Tibial nerve (tissue), 4 donors: ENCODE data around the gene ZNF202. TPM values are rescaled to one million over a fixed set of nuclear protein-coding genes. Genes with fewer than 3 reads are reported as not detected.

Experiments
- DNase-seq, 2 donors: peaks; one replicate each; pipeline ENCODE4 v3.0.0-alpha.2; 2019; ENCODE audit warnings: low spot score in 2 of 2
- H3K27ac ChIP-seq, 4 donors: fragments of 200-600 bp; sonication (generic) in 3 of 4; one replicate each; pipeline ENCODE4 v1.5.1; 2017 to 2019; ENCODE audit warnings: mild to moderate bottlenecking in 1 of 4
- H3K27me3 ChIP-seq, 2 donors: fragments of 200-600 bp; sonication (generic) in 1 of 2; one replicate each; pipeline versions ENCODE4 v1.5.1 to v1.6.0; 2017 to 2019
- H3K36me3 ChIP-seq, 3 donors: fragments of 200-600 bp; sonication (generic); one replicate each; pipeline ENCODE4 v1.5.1; 2018 to 2019
- H3K4me1 ChIP-seq, 4 donors: fragments of 200-600 bp; sonication (generic) in 3 of 4; one replicate each; pipeline ENCODE4 v1.5.1; 2017 to 2019
- H3K4me3 ChIP-seq, 4 donors: fragments of 200-600 bp; sonication (generic) in 3 of 4; one replicate each; pipeline ENCODE4 v1.5.1; 2017 to 2019; ENCODE audit warnings: mild to moderate bottlenecking in 1 of 4, moderate library complexity in 1 of 4
- H3K9me3 ChIP-seq, 4 donors: fragments of 200-600 bp; sonication (generic) in 3 of 4; one replicate each; pipeline ENCODE4 v1.5.1; 2017 to 2019
- EP300 ChIP-seq, 2 donors: sonication (generic); formaldehyde crosslinking; IDR thresholded peaks; one replicate each; pipeline ENCODE4 v1.6.1; 2017; ENCODE audit warnings: antibody characterized with exemption in 2 of 2, mild to moderate bottlenecking in 1 of 2
- POLR2A ChIP-seq, 2 donors: fragments of 450-650 bp; IDR thresholded peaks; one replicate each; pipeline ENCODE4 v1.6.1; 2017; ENCODE audit warnings: antibody characterized with exemption in 2 of 2, mild to moderate bottlenecking in 2 of 2, moderate library complexity in 2 of 2
- WGBS, 2 donors: methylation state at CpG; one replicate each; pipeline ENCODE4 v1.1.5; 2018; 5-methylcytosine and 5-hydroxymethylcytosine counted together
- total RNA-seq, 4 donors: library from RNA; depleted of rRNA; stranded (reverse); fragments of >200 nt; gene quantifications; one replicate each; pipeline ENCODE4 v1.1.0, GENCODE V29; 2016
- TF ChIP-seq, protein P1 (sequence below), 5 experiments: fragments of 200-600 bp in 3 of 5; fragments of 450-650 bp in 2 of 5; sonication (generic) in 3 of 5; IDR thresholded peaks; one replicate each; pipeline ENCODE4 v1.5.1; 2016 to 2019; ENCODE audit warnings: antibody characterized with exemption in 5 of 5, mild to moderate bottlenecking in 3 of 5, moderate library complexity in 2 of 5

Gene ZNF202
- total RNA-seq, 4 donors from 2014 or later = 5.9 to 13.2 (median 10.6) TPM

DNA sequence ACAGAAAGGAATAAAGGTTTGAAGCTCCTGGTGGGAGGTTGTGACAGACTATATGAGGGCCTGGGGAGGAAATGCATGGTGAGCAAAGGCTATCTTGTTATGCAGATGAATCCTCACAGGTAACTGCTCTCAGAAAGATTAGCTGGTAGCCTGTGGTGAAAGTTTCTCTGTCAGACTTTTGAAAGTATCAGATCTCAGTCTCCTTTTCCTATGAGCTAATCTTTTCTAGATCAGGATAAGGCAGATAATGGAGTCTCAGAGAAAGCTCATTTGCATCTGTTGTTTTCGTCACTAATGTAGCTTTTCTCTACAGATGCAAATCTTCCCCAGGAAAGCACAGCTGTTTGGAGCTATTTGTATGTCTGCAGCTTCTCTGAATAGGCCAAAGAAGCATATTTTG, 33.8 kb upstream of the ZNF202 start:
- DNase-seq = no peak
- no peaks in the 10 kb centered on the region for H3K9me3 ChIP-seq
- H3K4me3 ChIP-seq = no peak overlapping the region
- H3K27ac ChIP-seq = no peak overlapping the region
- H3K36me3 ChIP-seq = no peaks in the 10 kb centered on the region
- H3K27me3 ChIP-seq = no peaks in the 10 kb centered on the region
- no peak for TF ChIP-seq EP300 (IDR thresholded peaks at IDR 0.05)
- TF ChIP-seq, protein P1, sequence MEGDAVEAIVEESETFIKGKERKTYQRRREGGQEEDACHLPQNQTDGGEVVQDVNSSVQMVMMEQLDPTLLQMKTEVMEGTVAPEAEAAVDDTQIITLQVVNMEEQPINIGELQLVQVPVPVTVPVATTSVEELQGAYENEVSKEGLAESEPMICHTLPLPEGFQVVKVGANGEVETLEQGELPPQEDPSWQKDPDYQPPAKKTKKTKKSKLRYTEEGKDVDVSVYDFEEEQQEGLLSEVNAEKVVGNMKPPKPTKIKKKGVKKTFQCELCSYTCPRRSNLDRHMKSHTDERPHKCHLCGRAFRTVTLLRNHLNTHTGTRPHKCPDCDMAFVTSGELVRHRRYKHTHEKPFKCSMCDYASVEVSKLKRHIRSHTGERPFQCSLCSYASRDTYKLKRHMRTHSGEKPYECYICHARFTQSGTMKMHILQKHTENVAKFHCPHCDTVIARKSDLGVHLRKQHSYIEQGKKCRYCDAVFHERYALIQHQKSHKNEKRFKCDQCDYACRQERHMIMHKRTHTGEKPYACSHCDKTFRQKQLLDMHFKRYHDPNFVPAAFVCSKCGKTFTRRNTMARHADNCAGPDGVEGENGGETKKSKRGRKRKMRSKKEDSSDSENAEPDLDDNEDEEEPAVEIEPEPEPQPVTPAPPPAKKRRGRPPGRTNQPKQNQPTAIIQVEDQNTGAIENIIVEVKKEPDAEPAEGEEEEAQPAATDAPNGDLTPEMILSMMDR (IDR thresholded peaks at IDR 0.05) = no peak
- no peak for TF ChIP-seq POLR2A (IDR thresholded peaks at IDR 0.05)
- H3K4me1 ChIP-seq = no peaks in the 10 kb centered on the region
- 50 to 68% methylated on average over 1 of the region's 1 CpG for WGBS, 2 donors

DNA sequence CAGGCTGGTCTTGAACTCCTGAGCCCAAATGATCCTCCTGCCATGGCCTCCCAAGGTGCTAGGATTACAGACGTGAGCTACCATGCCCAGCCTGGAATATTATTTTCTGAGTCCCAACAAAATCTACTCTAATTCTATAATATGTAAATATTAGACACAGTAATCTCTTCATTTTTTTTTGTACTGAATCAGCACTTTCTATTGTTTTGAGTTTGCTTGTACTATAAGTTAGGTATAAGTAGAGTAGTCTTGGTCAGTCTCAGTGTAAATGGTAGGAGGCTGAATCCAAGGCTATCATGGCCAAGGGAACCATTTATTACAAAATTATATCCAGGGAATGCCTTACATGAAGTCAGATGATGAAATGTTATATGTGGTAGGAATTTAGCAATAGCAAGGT, 32.5 kb upstream of the ZNF202 start:
- Histone ChIP-seq H3K36me3 (no peaks in the 10 kb centered on the region), H3K27ac (no peak overlapping the region), H3K27me3 (no peaks in the 10 kb centered on the region), H3K4me3 (no peak overlapping the region), H3K4me1 (no peaks in the 10 kb centered on the region), H3K9me3 (no peaks in the 10 kb centered on the region)
- 84 to 86% methylated on average over 1 of the region's 1 CpG for WGBS, 2 donors
- no peak for TF ChIP-seq POLR2A (IDR thresholded peaks at IDR 0.05)
- TF ChIP-seq EP300 (IDR thresholded peaks at IDR 0.05) = no peak
- TF ChIP-seq, protein P1 (IDR thresholded peaks at IDR 0.05) = no peak
- no peak for DNase-seq

DNA sequence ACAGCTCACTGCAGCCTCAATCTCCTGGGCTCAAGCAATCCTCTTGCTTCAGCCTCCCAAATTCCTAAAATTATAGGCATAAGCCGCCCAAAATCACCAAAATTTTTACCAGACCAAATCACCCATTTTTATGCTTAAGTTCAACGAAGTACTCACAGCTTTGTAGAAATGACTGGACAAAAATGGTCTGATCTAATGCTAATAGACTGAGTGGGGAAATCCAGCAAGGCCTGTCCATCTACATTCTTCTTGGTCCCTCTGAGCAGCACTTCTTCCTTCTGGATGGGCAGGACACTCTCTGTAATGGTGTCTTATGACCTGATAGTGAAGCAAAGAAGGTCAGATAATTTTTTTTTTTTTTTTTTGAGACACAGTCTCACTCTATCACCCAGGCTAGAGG, 31.6 kb upstream of the ZNF202 start:
- Histone ChIP-seq H3K27me3 (no peaks in the 10 kb centered on the region), H3K4me3 (no peak overlapping the region), H3K27ac (no peak overlapping the region), H3K9me3 (no peaks in the 10 kb centered on the region), H3K4me1 (no peaks in the 10 kb centered on the region), H3K36me3 (no peaks in the 10 kb centered on the region)
- DNase-seq = no peak
- 70 to 76% methylated on average over 2 of the region's 2 CpGs for WGBS, 2 donors
- TF ChIP-seq, protein P1 (IDR thresholded peaks at IDR 0.05) = no peak
- TF ChIP-seq EP300 (IDR thresholded peaks at IDR 0.05) (no peak), POLR2A (IDR thresholded peaks at IDR 0.05) (no peak)

DNA sequence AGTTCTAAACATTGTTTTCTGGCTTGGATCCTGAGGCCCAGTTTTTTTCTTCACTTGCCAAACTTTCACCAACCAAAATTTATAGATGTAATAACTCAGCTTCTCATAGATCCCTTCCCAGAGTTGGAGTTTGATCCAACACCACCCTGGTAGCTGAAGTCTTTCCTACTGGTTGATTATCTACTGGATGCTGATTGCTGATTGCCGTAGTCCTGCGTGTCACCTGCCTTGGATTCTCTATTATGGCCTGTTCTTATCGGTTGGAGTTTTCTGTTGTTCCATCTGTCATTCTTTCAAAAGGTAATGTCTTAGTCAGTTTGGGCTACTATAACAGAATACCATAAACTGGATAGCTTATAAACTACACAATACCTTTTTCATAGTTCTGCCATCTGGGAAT, 30.2 kb upstream of the ZNF202 start:
- Histone ChIP-seq H3K27ac (no peak overlapping the region), H3K4me3 (no peak overlapping the region), H3K4me1 (no peaks in the 10 kb centered on the region), H3K27me3 (no peaks in the 10 kb centered on the region), H3K9me3 (no peaks in the 10 kb centered on the region), H3K36me3 (no peaks in the 10 kb centered on the region)
- no peak for TF ChIP-seq EP300 (IDR thresholded peaks at IDR 0.05)
- WGBS, 2 donors = 96% methylated on average over 3 of the region's 3 CpGs
- no peak for DNase-seq

DNA sequence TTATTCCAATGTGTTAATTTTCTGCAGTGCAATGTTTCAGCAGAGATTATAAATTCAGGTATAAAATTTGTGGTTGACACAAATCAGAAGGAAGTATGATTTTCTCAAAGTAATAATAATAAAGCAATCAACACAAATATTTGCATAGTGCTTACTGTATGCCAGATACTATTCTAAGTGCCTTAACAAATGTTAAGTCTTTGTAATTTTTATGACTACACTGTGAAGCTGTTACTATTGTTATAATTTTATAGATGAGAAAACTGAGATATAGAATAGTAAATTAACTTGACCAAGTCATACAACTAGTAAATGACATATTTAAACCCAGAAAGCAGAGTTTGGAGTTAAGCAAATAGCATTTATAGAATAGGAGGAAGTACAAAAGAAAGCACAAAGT, 29.3 kb upstream of the ZNF202 start:
- no peaks in the 10 kb centered on the region for H3K9me3 ChIP-seq
- DNase-seq = no peak
- no peaks in the 10 kb centered on the region for H3K27me3 ChIP-seq
- no peak overlapping the region for H3K27ac ChIP-seq
- no peak overlapping the region for H3K4me3 ChIP-seq
- H3K36me3 ChIP-seq = no peaks in the 10 kb centered on the region
- TF ChIP-seq POLR2A (IDR thresholded peaks at IDR 0.05) (no peak), EP300 (IDR thresholded peaks at IDR 0.05) (no peak)
- TF ChIP-seq, protein P1 (IDR thresholded peaks at IDR 0.05) = no peak
- H3K4me1 ChIP-seq = no peaks in the 10 kb centered on the region

DNA sequence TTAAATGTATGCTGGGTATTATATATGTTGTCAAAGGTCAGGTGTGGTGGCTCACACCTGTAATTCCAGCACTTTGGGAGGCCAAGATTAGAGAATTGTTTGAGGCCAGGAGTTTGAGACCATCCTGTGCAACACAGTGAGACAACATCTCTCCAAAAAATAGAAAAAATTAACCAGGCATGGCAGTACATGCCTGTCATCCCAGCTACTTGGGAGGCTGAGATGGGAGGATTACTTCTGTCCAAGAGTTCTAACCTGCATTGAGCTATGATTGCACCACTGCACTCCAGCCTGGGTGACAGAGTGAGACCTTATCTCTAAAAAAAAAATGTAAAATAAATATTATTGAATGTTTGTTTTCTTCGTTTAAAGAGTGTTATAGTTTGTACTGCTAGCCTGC, 24.1 kb upstream of the ZNF202 start:
- Histone ChIP-seq H3K27ac (no peak overlapping the region), H3K36me3 (no peaks in the 10 kb centered on the region), H3K4me1 (no peaks in the 10 kb centered on the region), H3K27me3 (no peaks in the 10 kb centered on the region), H3K9me3 (peaks cover 0 to 18% (median 1%) of the 10 kb centered on the region in 4 donors), H3K4me3 (no peak overlapping the region)
- WGBS, 2 donors = 50 to 54% methylated on average over 1 of the region's 1 CpG
- TF ChIP-seq POLR2A (IDR thresholded peaks at IDR 0.05) (no peak), EP300 (IDR thresholded peaks at IDR 0.05) (no peak)
- TF ChIP-seq, protein P1 (IDR thresholded peaks at IDR 0.05) = no peak
- DNase-seq = no peak
